Cortex of kidney (tissue), 1 donor: Measurements from ENCODE around the gene ZNF655.

Experiments used
- DNase-seq: peaks from one replicate; lab custom pipeline; 2025; lab: John Stamatoyannopoulos, UW

The ZNF655 gene

DNA sequence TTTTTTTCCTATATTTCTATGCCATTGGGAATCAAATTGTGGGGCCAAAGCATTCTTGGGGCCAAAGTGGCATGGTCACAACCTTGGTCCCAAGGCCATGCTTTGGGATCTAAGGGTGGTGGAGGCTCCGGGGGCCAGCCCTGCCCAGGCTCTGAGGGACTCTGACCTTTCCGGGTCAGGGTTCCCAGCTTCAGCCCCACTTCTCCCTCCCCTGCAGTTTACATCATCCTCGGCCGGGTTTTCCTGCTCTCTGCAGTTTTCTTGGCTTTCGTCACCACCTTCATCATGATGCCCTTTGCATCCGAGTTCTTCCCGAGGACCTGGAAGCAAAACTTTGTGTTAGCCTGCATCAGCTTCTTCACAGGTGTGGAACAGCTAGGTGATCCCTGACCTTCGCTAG is 48.1 kb downstream of the ZNF655 start:
- DNase-seq, result no peak

DNA sequence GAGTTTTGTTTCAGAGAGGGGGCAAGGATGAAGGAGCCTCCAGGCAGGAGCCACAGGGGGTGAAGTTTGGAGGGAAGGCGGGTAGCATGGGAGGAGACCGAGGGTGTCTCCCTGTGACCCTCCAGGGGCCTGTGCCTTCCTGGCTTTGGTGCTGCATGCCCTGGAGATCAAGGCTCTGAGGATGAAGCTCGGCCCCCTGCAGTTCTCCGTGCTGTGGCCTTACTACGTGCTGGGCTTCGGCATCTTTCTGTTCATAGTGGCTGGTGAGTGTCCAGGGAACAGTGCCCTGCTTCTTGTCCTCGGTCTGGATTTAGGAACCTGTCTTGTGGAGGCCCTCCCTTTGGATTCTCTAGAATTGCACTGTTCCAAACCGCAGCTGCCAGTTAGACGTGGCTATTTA is 49.1 kb downstream of the ZNF655 start:
- DNase-seq, result no peak

DNA sequence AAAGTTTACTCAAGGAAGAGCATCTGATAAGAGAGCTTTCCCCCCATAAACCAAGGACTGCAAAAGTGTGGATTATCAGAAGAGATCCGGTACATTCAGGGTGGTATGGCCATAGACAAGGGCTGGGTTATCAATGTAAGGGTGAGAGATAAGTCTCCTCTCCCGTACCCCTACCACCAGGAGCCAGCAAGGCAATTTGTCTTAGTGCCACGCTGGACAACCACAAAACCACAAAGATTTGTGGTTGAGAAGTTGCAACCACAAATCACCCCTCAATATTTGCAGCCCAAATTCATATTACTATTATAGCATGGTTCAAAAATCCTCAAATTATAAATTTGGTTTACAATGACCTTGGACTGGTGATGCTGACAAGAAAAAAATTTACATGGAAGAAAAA is 56.1 kb downstream of the ZNF655 start:
- no peak for DNase-seq

DNA sequence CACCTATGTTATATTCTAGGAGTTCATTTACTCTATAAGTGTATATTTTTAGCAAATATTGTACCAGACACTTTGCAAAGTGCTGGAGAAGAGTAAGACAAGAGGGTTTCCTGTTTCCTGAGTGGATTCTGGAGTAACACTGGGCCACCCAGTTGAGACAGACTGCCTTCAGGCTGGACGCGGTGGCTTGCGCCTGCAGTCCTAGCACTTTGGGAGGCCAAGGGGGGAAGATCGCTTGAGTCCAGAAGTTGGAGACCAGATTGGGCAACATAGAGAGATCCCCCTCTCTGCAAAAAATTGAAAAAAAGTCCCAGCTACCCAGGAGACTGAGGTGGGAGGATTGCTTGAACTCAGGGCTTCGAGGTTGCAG is 57.5 kb downstream of the ZNF655 start:
- no peak for DNase-seq

- DNase-seq, result no peak
Measured at GRCh38 chr7:99616359-99617191, 58.1 kb downstream of the ZNF655 start, which contains the start of gene ZSCAN25. TSS of gene ZSCAN25 (plus strand) at chr7:99616946. CDS start at chr7:99619607, 2,661 bp downstream.

- DNase-seq, result no peak
Measured at GRCh38 chr7:99617192-99617781, 58.8 kb downstream of the ZNF655 start.

GRCh38 chr7:99618726-99619125 is 60.3 kb downstream of the ZNF655 start:
- DNase-seq, result no peak

GRCh38 chr7:99619571-99620130 is 61.2 kb downstream of the ZNF655 start:
- no peak for DNase-seq

DNA sequence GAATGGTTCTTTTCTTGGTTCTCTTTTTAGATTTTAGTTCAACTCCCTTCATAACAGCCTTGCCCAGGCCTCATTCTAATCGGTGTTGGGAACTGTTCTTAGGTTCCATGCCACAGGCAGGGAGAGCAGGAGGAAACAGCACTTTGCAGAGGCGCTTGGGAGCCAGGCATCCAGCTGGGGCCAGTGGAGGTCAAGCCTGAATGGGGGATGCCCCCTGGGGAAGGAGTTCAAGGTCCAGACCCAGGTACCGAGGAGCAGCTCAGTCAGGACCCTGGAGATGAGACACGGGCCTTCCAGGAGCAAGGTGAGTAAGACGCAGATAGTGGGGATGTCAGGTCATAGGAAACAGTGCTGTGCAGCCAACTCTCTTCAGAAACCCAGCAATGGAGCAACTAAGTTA is 62.8 kb downstream of the ZNF655 start:
- no peak for DNase-seq

DNA sequence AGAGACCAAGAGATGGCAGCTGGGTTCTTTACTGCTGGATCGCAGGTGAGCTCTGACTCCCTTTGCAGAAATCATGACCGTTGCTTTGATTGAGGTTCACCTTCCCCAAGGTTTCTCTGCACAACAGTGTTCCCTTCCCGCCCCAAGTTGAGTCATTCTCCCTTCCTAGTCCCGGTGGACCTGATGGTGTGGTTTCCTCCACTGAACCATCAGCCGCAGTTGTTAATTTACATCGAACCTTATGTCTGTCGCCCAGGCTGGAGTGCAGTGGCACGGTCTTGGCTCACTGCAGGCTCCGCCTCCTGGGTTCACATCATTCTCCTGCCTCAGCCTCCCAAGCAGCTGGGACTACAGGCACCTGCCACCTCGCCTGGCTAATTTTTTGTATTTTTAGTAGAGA is 64.2 kb downstream of the ZNF655 start:
- DNase-seq, result no peak

DNA sequence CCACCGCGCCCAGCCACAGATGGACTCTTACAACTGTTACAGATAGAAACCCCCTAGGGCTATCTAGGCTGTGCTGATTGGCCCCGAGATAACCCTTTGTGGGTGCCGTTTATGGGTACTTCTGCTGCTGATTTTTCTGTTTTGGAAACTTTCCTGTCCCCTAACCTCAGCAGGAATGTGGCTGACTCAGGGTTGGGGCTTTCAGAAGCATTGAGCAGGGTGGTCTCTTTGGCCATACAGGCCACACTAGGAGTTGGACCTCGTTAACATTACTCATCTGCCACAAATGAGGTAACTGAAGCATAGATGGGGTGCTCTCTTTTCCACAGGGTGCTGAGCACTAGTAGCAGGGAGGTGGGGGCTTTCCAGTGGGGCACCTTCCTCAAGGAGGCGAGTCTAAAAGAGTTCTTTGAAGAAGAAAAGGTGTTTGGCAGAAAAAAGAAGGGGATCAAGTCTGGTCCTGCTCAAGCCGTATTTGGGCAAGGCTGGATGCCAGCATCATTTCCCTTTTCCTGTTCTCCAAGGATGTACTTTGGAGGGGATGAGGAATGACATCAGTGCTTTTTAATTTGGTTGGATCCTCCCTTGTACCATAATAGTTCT is 64.8 kb downstream of the ZNF655 start:
- DNase-seq, result no peak

GRCh38 chr7:99623702-99624447 is 65.4 kb downstream of the ZNF655 start:
- DNase-seq, result no peak

DNA sequence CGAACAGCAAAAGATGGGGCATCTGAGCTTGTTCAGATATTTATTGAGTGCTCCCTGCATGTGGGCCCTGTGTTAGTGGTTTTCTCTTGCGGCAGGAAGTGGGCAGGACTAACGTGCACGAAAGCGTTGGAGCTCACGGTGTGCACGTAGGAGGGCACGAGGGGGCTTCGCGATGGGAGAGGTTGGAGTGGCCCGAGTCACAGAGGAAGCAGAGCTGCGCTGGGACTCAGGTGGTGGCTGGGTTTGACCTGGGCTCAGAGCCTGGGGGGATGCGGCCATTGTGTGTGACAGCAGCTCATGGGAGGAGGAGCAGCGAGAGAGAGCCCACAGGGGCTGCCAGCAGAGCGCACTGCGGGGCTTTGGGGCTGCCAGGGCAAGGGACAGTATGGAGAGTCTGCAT is 66.0 kb downstream of the ZNF655 start:
- DNase-seq, result no peak

GRCh38 chr7:99625321-99625720 is 66.9 kb downstream of the ZNF655 start:
- DNase-seq, result no peak

- DNase-seq, result no peak
Measured at GRCh38 chr7:99625961-99626360, 67.5 kb downstream of the ZNF655 start.
